ENCODE results near the gene VMAC.

DNA sequence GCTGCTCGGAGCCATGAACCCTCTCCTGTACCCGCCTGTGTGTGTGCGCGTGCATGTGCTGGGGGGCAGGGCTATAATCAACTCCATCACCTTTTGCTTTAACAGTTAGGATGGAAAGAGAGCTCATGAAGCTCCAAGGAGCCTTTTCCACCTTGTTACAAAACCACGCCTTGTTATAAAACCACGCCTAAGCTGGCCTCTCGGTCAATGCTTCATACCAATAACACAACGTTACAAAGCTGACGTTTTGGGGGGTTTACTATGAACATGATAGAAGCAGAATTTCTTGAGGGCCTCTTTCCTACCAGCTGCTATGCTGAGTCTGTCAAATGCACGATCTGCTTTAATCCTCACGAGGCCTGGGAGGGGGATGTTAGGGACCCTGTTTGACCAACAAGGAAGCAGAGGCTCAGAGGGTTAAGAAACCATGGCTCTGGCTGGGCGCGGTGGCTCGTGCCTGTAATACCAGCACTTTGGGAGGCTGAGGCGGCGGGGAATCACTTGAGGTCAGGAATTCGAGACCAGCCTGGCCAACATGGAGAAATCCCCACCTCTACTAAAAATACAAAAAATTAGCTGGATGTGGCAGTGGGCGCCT, 21.3 kb downstream of the VMAC start:
- TF ChIP-seq, protein P1, sequence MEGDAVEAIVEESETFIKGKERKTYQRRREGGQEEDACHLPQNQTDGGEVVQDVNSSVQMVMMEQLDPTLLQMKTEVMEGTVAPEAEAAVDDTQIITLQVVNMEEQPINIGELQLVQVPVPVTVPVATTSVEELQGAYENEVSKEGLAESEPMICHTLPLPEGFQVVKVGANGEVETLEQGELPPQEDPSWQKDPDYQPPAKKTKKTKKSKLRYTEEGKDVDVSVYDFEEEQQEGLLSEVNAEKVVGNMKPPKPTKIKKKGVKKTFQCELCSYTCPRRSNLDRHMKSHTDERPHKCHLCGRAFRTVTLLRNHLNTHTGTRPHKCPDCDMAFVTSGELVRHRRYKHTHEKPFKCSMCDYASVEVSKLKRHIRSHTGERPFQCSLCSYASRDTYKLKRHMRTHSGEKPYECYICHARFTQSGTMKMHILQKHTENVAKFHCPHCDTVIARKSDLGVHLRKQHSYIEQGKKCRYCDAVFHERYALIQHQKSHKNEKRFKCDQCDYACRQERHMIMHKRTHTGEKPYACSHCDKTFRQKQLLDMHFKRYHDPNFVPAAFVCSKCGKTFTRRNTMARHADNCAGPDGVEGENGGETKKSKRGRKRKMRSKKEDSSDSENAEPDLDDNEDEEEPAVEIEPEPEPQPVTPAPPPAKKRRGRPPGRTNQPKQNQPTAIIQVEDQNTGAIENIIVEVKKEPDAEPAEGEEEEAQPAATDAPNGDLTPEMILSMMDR (IDR thresholded peaks at IDR 0.05; ENCODE audit: low read depth, low read length, poor library complexity, severe bottlenecking), result no peak
- no peak for TF ChIP-seq EZH2phosphoT487 (IDR thresholded peaks at IDR 0.05; ENCODE audit: borderline replicate concordance, low read length)

Measured in DOHH2 (cell line).